Neural cell (in vitro differentiated cells): ENCODE measurements around the gene TNFRSF14. TPM values are rescaled to one million over a fixed set of nuclear protein-coding genes. Genes with fewer than 3 reads are reported as not detected.

Experiments used
- H2AFZ ChIP-seq: fragments of 200-600, 300-800 bp; sonication (generic), shearing (Covaris generic); 2 replicates; pipeline ENCODE4 v1.6.0; 2014; ENCODE audit warnings: low read depth, mild to moderate bottlenecking, antibody characterized with exemption, low read length, moderate library complexity
- H3F3A ChIP-seq: fragments of 200-600 bp; shearing (Covaris generic); 2 replicates; pipeline ENCODE4 v1.6.1; 2016; ENCODE audit warnings: mild to moderate bottlenecking, moderate library complexity, mixed read lengths, antibody characterized with exemption, low read length; ENCODE audit not compliant: insufficient read depth, poor library complexity, severe bottlenecking
- H3K27ac ChIP-seq: fragments of 200-600, 300-800 bp; sonication (generic), shearing (Covaris generic); 2 replicates; pipeline ENCODE4 v1.5.1; 2014; ENCODE audit warnings: mild to moderate bottlenecking, low read length, moderate library complexity
- H3K27me3 ChIP-seq: fragments of 300-800, 200-600 bp; sonication (generic), shearing (Covaris generic); 2 replicates; pipeline ENCODE4 v1.6.0; 2014; ENCODE audit warnings: mild to moderate bottlenecking, low read depth, low read length, moderate library complexity; ENCODE audit not compliant: insufficient read depth
- H3K36me3 ChIP-seq: fragments of 300-800, 200-600 bp; sonication (generic), shearing (Covaris generic); 2 replicates; pipeline ENCODE4 v1.5.1; 2014; ENCODE audit warnings: mild to moderate bottlenecking, antibody characterized with exemption, low read length, moderate library complexity; ENCODE audit not compliant: insufficient read depth
- H3K4me2 ChIP-seq: fragments of 300-800, 200-600 bp; sonication (generic), shearing (Covaris generic); 2 replicates; pipeline ENCODE4 v1.6.0; 2014; ENCODE audit warnings: mild to moderate bottlenecking, low read length
- H3K4me3 ChIP-seq: fragments of 300-800, 200-600 bp; sonication (generic), shearing (Covaris generic); 2 replicates; pipeline ENCODE4 v1.5.1; 2014; ENCODE audit warnings: mild to moderate bottlenecking, low read length, moderate library complexity
- H3K79me2 ChIP-seq: fragments of 200-600 bp; shearing (Covaris generic); replicated peaks from 2 replicates; pipeline ENCODE4 v1.6.0; 2014; ENCODE audit warnings: mild to moderate bottlenecking, low read length, moderate library complexity; ENCODE audit not compliant: insufficient read depth
- H3K9ac ChIP-seq: fragments of 300-800, 200-600 bp; sonication (generic), shearing (Covaris generic); 2 replicates; pipeline ENCODE4 v1.6.1; 2016; ENCODE audit warnings: mild to moderate bottlenecking, low read length, mixed read lengths
- H3K9me2 ChIP-seq: fragments of 200-600 bp; shearing (Covaris generic); 2 replicates; pipeline ENCODE4 v1.6.1; 2016; ENCODE audit warnings: mild to moderate bottlenecking, low read length, mixed read lengths; ENCODE audit not compliant: insufficient read depth
- H3K9me3 ChIP-seq: fragments of 200-600, 300-800 bp; sonication (generic), shearing (Covaris generic); 2 replicates; pipeline ENCODE4 v1.6.1; 2016; ENCODE audit warnings: mild to moderate bottlenecking, mixed run types, low read length, moderate library complexity, mixed read lengths
- H4K20me1 ChIP-seq: fragments of 200-600 bp; shearing (Covaris generic); 2 replicates; pipeline ENCODE4 v1.6.1; 2016; ENCODE audit warnings: mild to moderate bottlenecking, mixed run types; ENCODE audit not compliant: insufficient read depth
- CTCF ChIP-seq: fragments of 450-650 bp; IDR thresholded peaks from 2 replicates; pipeline ENCODE4 v1.5.1; 2014; ENCODE audit warnings: antibody characterized with exemption, mild to moderate bottlenecking, moderate library complexity; ENCODE audit not compliant: poor library complexity, severe bottlenecking
- EP300 ChIP-seq: fragments of 450-650 bp; conservative IDR thresholded peaks from 2 replicates; pipeline ENCODE4 v1.6.1; 2014; ENCODE audit warnings: antibody characterized with exemption, mild to moderate bottlenecking, moderate library complexity; ENCODE audit not compliant: poor library complexity, severe bottlenecking
- EZH2 ChIP-seq: fragments of 200-600, 300-800 bp; shearing (Covaris generic), sonication (generic); IDR thresholded peaks from 2 replicates; pipeline ENCODE4 v1.6.1; 2014; ENCODE audit warnings: antibody characterized with exemption, low read length, borderline replicate concordance, mild to moderate bottlenecking; ENCODE audit not compliant: insufficient read depth, poor library complexity, severe bottlenecking
- MXI1 ChIP-seq: fragments of 450-650 bp; conservative IDR thresholded peaks from 2 replicates; pipeline ENCODE4 v1.6.1; 2014; ENCODE audit warnings: antibody characterized with exemption, mild to moderate bottlenecking; ENCODE audit not compliant: poor library complexity, severe bottlenecking
- POLR2AphosphoS5 ChIP-seq: IDR thresholded peaks from 2 replicates; pipeline ENCODE4 v1.6.1; 2012
- RAD21 ChIP-seq: fragments of 450-650 bp; conservative IDR thresholded peaks from 2 replicates; pipeline ENCODE4 v1.6.1; 2014; ENCODE audit warnings: antibody characterized with exemption, mild to moderate bottlenecking, moderate library complexity
- SMC3 ChIP-seq: fragments of 450-650 bp; conservative IDR thresholded peaks from 2 replicates; pipeline ENCODE4 v1.6.1; 2014; ENCODE audit warnings: antibody characterized with exemption, mild to moderate bottlenecking, moderate library complexity; ENCODE audit not compliant: poor library complexity
- TAF1 ChIP-seq: IDR thresholded peaks from 2 replicates; pipeline ENCODE4 v1.6.1; 2012; ENCODE audit warnings: low read depth
- polyA plus RNA-seq: library from polyadenylated mRNA; depleted of rRNA; stranded (reverse); fragments of >200 nt; gene quantifications from 2 replicates; pipeline ENCODE4 v1.2.3, GENCODE V29; 2014
- TF ChIP-seq, protein P1 (sequence below): IDR thresholded peaks from 2 replicates; pipeline ENCODE4 v1.6.1; 2012; ENCODE audit warnings: borderline replicate concordance

The TNFRSF14 gene
- polyA plus RNA-seq, 1 donor from 2014 or later, result 1.1 TPM

- Histone ChIP-seq H3F3A (no peaks in the 10 kb centered on the region), H3K36me3 (no peaks in the 10 kb centered on the region), H2AFZ (no peak overlapping the region), H4K20me1 (no peaks in the 10 kb centered on the region), H3K4me3 (no peak overlapping the region), H3K9me3 (peaks cover 3% of the 10 kb centered on the region), H3K27me3 (no peaks in the 10 kb centered on the region), H3K79me2 (no peaks in the 10 kb centered on the region), H3K27ac (no peak overlapping the region), H3K9ac (no peak overlapping the region), H3K4me2 (no peak overlapping the region), H3K9me2 (no peaks in the 10 kb centered on the region)
- TF ChIP-seq SMC3 (no peak), POLR2AphosphoS5 (no peak), CTCF (no peak), MXI1 (no peak), EP300 (no peak), TAF1 (no peak), RAD21 (no peak), EZH2 (no peak)
- TF ChIP-seq, protein P1, sequence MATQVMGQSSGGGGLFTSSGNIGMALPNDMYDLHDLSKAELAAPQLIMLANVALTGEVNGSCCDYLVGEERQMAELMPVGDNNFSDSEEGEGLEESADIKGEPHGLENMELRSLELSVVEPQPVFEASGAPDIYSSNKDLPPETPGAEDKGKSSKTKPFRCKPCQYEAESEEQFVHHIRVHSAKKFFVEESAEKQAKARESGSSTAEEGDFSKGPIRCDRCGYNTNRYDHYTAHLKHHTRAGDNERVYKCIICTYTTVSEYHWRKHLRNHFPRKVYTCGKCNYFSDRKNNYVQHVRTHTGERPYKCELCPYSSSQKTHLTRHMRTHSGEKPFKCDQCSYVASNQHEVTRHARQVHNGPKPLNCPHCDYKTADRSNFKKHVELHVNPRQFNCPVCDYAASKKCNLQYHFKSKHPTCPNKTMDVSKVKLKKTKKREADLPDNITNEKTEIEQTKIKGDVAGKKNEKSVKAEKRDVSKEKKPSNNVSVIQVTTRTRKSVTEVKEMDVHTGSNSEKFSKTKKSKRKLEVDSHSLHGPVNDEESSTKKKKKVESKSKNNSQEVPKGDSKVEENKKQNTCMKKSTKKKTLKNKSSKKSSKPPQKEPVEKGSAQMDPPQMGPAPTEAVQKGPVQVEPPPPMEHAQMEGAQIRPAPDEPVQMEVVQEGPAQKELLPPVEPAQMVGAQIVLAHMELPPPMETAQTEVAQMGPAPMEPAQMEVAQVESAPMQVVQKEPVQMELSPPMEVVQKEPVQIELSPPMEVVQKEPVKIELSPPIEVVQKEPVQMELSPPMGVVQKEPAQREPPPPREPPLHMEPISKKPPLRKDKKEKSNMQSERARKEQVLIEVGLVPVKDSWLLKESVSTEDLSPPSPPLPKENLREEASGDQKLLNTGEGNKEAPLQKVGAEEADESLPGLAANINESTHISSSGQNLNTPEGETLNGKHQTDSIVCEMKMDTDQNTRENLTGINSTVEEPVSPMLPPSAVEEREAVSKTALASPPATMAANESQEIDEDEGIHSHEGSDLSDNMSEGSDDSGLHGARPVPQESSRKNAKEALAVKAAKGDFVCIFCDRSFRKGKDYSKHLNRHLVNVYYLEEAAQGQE, result no peak
Observed at GRCh38 chr1:2609319-2610035, 53.3 kb downstream of the TNFRSF14 start.

DNA sequence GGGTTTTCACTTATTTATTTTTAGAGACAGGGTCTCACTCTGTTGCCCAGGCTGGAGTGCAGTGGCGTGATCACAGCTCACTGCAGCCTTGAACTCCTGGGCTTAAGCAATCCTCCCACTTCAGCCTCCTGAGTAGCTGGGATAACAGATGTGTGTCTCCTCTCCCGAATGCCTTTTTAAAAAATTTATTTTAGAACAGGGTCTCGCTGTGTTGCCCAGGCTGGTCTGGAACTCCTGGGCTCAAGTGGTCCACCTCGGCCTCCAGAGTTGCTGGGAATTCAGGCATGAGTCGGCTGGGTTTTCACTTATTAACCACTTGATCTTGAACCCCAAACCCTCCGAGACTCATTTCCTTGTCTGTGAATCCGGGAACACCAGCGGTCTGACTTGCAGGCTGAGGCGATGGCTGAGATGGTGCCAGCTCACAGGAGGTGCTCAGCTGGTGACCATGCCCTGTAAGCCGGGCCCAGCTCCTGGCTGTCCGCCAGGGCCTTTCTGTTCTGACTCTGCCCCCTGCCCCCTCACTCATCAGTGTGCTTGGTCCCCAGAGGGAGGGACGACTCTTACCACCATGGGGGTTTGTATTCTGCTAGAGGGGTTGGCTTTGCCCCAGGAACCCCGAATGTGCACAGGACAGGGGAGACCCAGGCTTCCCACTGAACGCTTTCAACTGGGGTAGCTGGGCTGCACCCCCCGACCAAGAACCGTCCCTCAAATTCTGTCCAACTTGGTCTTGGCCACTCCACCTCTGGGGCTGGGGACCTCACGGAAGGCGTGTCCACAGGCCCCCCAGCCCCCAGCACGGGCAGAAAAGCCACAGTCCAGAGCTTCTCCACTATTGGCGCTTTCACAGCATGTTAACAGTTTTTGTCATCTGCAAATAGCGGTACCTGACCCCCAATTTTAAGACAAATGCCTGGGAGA lies 54.1 kb downstream of the TNFRSF14 start:
- Histone ChIP-seq H4K20me1 (no peaks in the 10 kb centered on the region), H3K9me2 (no peaks in the 10 kb centered on the region), H3K27me3 (no peaks in the 10 kb centered on the region), H2AFZ (no peak overlapping the region), H3F3A (no peaks in the 10 kb centered on the region), H3K79me2 (no peaks in the 10 kb centered on the region), H3K4me2 (no peak overlapping the region), H3K27ac (no peak overlapping the region), H3K9ac (no peak overlapping the region), H3K9me3 (peaks cover 3% of the 10 kb centered on the region), H3K36me3 (no peaks in the 10 kb centered on the region), H3K4me3 (no peak overlapping the region)
- TF ChIP-seq, protein P1, result no peak
- no peak for TF ChIP-seq SMC3
- no peak for TF ChIP-seq EP300
- no peak for TF ChIP-seq MXI1
- TF ChIP-seq EZH2, result no peak
- TF ChIP-seq POLR2AphosphoS5, result no peak
- no peak for TF ChIP-seq RAD21
- TF ChIP-seq CTCF, result no peak
- TF ChIP-seq TAF1, result no peak
